Measurements from ENCODE around the gene ZNF786.
"Not testable (repeated sequence)": the region's sequence is repeated elsewhere in the genome, so short reads cannot be mapped to it uniquely, and the experiment has no call there.

Gene ZNF786

DNA sequence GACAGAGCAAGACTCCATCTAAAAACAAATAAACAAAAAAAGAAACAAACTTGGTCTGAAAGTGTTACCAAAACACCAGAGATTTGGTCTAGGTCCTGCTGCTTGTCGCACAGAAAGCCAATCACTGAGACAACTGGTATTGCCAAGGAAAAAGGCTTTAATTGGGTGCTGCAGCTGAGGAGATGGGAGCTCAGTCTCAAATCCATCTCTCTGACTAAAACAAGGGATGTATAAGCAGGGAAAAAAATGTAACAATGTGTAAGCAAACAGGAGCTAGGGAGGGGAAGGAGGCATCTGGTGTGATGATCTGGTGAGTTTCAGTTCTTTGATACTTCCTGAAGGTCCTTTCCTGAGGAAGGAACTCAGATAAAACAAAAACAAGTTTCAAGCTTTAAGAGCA, 53.8 kb downstream of the ZNF786 start:
- DNase-seq (ENCODE audit: extremely low read depth, low read depth), result no peak
- TF ChIP-seq, protein P1, sequence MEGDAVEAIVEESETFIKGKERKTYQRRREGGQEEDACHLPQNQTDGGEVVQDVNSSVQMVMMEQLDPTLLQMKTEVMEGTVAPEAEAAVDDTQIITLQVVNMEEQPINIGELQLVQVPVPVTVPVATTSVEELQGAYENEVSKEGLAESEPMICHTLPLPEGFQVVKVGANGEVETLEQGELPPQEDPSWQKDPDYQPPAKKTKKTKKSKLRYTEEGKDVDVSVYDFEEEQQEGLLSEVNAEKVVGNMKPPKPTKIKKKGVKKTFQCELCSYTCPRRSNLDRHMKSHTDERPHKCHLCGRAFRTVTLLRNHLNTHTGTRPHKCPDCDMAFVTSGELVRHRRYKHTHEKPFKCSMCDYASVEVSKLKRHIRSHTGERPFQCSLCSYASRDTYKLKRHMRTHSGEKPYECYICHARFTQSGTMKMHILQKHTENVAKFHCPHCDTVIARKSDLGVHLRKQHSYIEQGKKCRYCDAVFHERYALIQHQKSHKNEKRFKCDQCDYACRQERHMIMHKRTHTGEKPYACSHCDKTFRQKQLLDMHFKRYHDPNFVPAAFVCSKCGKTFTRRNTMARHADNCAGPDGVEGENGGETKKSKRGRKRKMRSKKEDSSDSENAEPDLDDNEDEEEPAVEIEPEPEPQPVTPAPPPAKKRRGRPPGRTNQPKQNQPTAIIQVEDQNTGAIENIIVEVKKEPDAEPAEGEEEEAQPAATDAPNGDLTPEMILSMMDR (IDR thresholded peaks at IDR 0.05; ENCODE audit: low read depth, low read length, missing control alignments), result no peak
- H3K4me3 ChIP-seq (replicated peaks; ENCODE audit: low read depth, low read length), result no peak overlapping the region

- TF ChIP-seq, protein P1 (IDR thresholded peaks at IDR 0.05; ENCODE audit: low read depth, low read length, missing control alignments), result no peak
- H3K4me3 ChIP-seq (replicated peaks; ENCODE audit: low read depth, low read length), result no peak overlapping the region
- no peak for DNase-seq (ENCODE audit: extremely low read depth, low read depth)
Observed at GRCh38 chr7:149031353-149031910, 59.1 kb downstream of the ZNF786 start.

GRCh38 chr7:149030439-149030838, 60.1 kb downstream of the ZNF786 start:
- not testable (repeated sequence) for DNase-seq (ENCODE audit: extremely low read depth, low read depth); H3K4me3 ChIP-seq (replicated peaks; ENCODE audit: low read depth, low read length)

GRCh38 chr7:149028346-149029109, 62.0 kb downstream of the ZNF786 start, which contains the start of gene PDIA4:
PDIA4 (minus strand) TSS chr7:149028505; CDS start chr7:149028408, 97 bp downstream.
- DNase-seq (ENCODE audit: extremely low read depth, low read depth), result peak; percentile 95
- H3K4me3 ChIP-seq (replicated peaks; ENCODE audit: low read depth, low read length), result peak within 1 kb of the TSS; percentile 74
- TF ChIP-seq, protein P1 (IDR thresholded peaks at IDR 0.05; ENCODE audit: low read depth, low read length, missing control alignments), result peak; percentile 8

DNA sequence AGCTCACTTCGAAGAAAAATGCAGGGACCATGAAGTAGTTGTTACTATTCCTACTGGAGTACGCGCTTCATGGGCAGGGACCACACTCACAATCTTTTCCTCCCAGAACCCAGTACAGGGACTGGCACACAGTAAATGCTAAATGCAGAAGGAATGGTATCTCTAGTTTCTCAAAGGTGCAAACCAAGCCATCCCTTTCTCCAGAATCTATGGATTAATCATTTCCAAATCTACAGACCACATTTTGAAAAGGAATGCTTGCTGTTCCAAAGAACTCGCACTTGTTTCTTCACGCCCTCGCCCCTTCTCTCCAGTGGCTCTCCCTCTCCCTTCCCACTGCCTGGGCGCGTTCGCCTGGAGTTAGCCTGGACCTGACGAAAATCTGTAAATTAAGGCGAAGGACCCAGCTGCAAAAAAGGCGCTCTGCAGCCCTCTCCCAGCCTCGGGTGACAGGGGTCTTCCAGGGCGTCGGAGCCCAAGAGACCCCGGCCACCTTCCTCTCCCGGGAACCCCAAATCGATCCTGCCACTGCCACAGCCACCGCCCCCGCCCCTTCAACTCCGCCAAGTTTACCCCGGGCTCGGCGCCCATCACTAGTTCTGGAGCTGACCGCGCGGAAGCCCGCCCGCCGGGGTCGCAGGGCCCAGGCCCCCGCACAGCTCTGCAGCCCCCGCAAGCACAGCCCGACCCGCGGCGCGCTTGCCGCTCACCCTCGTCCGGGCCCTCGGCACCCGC, 62.7 kb downstream of the ZNF786 start:
- H3K4me3 ChIP-seq (replicated peaks; ENCODE audit: low read depth, low read length), result peak overlapping the region; percentile 74
- TF ChIP-seq, protein P1 (IDR thresholded peaks at IDR 0.05; ENCODE audit: low read depth, low read length, missing control alignments), result no peak
- no peak for DNase-seq (ENCODE audit: extremely low read depth, low read depth)

- H3K4me3 ChIP-seq (replicated peaks; ENCODE audit: low read depth, low read length), result peak overlapping the region; percentile 74
- TF ChIP-seq, protein P1 (IDR thresholded peaks at IDR 0.05; ENCODE audit: low read depth, low read length, missing control alignments), result no peak
- no peak for DNase-seq (ENCODE audit: extremely low read depth, low read depth)
Observed at GRCh38 chr7:149027055-149027454, 63.5 kb downstream of the ZNF786 start.

- TF ChIP-seq, protein P1 (IDR thresholded peaks at IDR 0.05; ENCODE audit: low read depth, low read length, missing control alignments), result no peak
- H3K4me3 ChIP-seq (replicated peaks; ENCODE audit: low read depth, low read length), result no peak overlapping the region
- no peak for DNase-seq (ENCODE audit: extremely low read depth, low read depth)
Observed at GRCh38 chr7:149023662-149024061, 66.9 kb downstream of the ZNF786 start.
